Activated CD8-positive, alpha-beta T cell treated with anti-CD3 and anti-CD28 coated beads for 36 hours (primary cell): ENCODE data around the gene PPP1R7. TPM values are rescaled to one million over a fixed set of nuclear protein-coding genes. Genes with fewer than 3 reads are reported as not detected.
"Not testable (repeated sequence)": the region's sequence is repeated elsewhere in the genome, so short reads cannot be mapped to it uniquely, and the experiment has no call there.

ENCODE experiments used
- ATAC-seq: fragments of 200-7000 bp; cut with Tn5 transposase; one replicate; pipeline ENCODE4 v1.10.0; 2021; ENCODE audit warnings: mild to moderate bottlenecking, moderate library complexity
- CTCF ChIA-PET: fragments of 350-600 bp; sonication (Branson Sonifier 250); formaldehyde crosslinking; loops from one replicate; lab custom pipeline; 2021; ENCODE audit warnings: antibody characterized with exemption; lab: Charles Lee
- POLR2A ChIA-PET: fragments of 350-600 bp; sonication (Branson Sonifier 250); formaldehyde crosslinking; loops from one replicate; lab custom pipeline; 2021; ENCODE audit warnings: antibody characterized with exemption; lab: Charles Lee
- DNase-seq: peaks from one replicate; pipeline ENCODE4 v3.0.0-alpha.2; 2020
- H3K27ac Mint-ChIP-seq: one replicate; pipeline ENCODE4 v1.8.0; 2021; ENCODE audit warnings: mild to moderate bottlenecking, mixed read lengths
- H3K27me3 Mint-ChIP-seq: one replicate; pipeline ENCODE4 v1.8.0; 2021; ENCODE audit warnings: mixed read lengths
- H3K36me3 Mint-ChIP-seq: one replicate; pipeline ENCODE4 v1.8.0; 2021; ENCODE audit warnings: low read depth, mixed read lengths
- H3K4me1 Mint-ChIP-seq: one replicate; pipeline ENCODE4 v1.8.0; 2021; ENCODE audit warnings: low read depth, mixed read lengths
- H3K4me3 Mint-ChIP-seq: one replicate; pipeline ENCODE4 v1.8.0; 2021; ENCODE audit warnings: mild to moderate bottlenecking, moderate library complexity, mixed read lengths
- H3K9me3 Mint-ChIP-seq: one replicate; pipeline ENCODE4 v1.8.0; 2021; ENCODE audit warnings: mixed read lengths
- intact Hi-C: fragments of 100-400 bp; cut with micrococcal nuclease; formaldehyde crosslinking; loops from one replicate; pipeline ENCODE4 v1.10.0; 2022
- total RNA-seq, 2 experiments: library from RNA; stranded (reverse); gene quantifications; one replicate each; pipeline ENCODE4 v1.2.3, GENCODE V29; 2021
- TF ChIP-seq, protein P1 (sequence below): fragments of 200-600 bp; IDR thresholded peaks from one replicate; pipeline ENCODE4 v1.8.0; 2022; ENCODE audit warnings: antibody characterized with exemption, mild to moderate bottlenecking

PPP1R7 gene, protein sequence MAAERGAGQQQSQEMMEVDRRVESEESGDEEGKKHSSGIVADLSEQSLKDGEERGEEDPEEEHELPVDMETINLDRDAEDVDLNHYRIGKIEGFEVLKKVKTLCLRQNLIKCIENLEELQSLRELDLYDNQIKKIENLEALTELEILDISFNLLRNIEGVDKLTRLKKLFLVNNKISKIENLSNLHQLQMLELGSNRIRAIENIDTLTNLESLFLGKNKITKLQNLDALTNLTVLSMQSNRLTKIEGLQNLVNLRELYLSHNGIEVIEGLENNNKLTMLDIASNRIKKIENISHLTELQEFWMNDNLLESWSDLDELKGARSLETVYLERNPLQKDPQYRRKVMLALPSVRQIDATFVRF
- 10 to 100 TPM; 82.9 to 88.7 TPM for total RNA-seq

DNA sequence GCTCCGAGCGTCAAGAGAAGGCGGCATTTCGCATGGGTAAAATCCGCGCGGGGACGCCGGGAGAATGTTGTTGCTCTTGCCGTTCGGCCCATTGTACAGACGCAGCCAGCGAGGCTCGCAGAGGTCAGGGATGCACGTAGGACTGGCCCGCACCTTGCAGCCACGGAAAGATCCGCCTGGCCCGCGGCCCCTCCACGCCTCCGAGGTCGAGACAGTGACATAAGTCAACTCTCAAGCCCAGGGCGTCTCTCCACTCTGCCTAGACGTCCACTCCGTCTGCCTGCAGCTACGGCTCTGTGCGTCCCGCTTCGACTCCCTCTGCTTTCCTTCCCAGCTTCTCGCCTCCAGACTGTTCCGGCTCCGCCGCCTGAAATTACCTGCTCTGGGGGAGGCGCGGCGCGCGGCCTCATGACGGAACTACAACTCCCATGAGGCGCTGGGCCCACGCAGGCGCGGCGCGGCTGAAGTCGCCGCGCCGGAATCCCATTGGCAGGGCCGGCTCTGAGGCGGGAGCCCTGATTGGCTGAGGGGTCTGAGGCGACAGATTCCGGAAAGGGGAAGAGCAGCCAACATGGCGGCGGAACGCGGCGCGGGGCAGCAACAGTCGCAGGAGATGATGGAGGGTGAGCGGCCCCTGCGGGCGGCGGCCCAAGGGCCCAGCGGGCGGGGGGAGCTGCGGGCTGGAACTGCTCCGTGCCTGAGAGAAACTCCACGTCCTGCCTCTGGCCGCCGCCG lies at the start of gene PPP1R7:
PPP1R7 (plus strand) TSS at position 543 of the 735 bp plus-strand sequence; CDS start at position 572, 29 bp downstream.
- Mint-ChIP-seq H3K9me3 (no peaks in the 10 kb centered on the region), H3K4me3 (peak within 1 kb of the TSS; percentile 86), H3K36me3 (peaks cover 10% of the 10 kb centered on the region), H3K4me1 (peaks cover 50% of the 10 kb centered on the region), H3K27ac (peak within 1 kb of the TSS; percentile 90), H3K27me3 (no peaks in the 10 kb centered on the region)
- ChIA-PET CTCF (interaction anchor here (0.7 to 3.7 kb wide), 10 partner anchors 12 to 236 kb away, joined by 3 to 30 read pairs (median 4); partner anchors contain the start of gene MTERF4), POLR2A (interaction anchor here (0.8 to 3.8 kb wide), 16 partner anchors 9 to 709 kb away, joined by 3 to 24 read pairs (median 4); partner anchors contain the start of gene MTERF4)
- DNase-seq (peak; percentile 97), ATAC-seq (peak; percentile 85)
- TF ChIP-seq, protein P1, sequence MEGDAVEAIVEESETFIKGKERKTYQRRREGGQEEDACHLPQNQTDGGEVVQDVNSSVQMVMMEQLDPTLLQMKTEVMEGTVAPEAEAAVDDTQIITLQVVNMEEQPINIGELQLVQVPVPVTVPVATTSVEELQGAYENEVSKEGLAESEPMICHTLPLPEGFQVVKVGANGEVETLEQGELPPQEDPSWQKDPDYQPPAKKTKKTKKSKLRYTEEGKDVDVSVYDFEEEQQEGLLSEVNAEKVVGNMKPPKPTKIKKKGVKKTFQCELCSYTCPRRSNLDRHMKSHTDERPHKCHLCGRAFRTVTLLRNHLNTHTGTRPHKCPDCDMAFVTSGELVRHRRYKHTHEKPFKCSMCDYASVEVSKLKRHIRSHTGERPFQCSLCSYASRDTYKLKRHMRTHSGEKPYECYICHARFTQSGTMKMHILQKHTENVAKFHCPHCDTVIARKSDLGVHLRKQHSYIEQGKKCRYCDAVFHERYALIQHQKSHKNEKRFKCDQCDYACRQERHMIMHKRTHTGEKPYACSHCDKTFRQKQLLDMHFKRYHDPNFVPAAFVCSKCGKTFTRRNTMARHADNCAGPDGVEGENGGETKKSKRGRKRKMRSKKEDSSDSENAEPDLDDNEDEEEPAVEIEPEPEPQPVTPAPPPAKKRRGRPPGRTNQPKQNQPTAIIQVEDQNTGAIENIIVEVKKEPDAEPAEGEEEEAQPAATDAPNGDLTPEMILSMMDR: no peak
- intact Hi-C loops: loop anchor here (5.0 to 10.0 kb wide), 2 partner anchors 43 to 65 kb away; no protein-coding TSS in a partner anchor

- Mint-ChIP-seq H3K27me3 (no peaks in the 10 kb centered on the region), H3K27ac (peak within 1 kb of the TSS; percentile 99), H3K36me3 (peaks cover 23% of the 10 kb centered on the region), H3K4me1 (peaks cover 56% of the 10 kb centered on the region), H3K9me3 (no peaks in the 10 kb centered on the region), H3K4me3 (peak within 1 kb of the TSS; percentile 97)
- TF ChIP-seq, protein P1: no peak
- intact Hi-C loops: no loop called here
- POLR2A ChIA-PET: interaction anchor here (0.9 to 4.9 kb wide), 7 partner anchors 9 to 47 kb away, joined by 3 to 38 read pairs (median 4); partner anchors contain the start of genes PASK and PPP1R7
- DNase-seq (peak; percentile 90), ATAC-seq (peak; percentile 95)
- CTCF ChIA-PET: interaction anchor here (1.1 to 1.6 kb wide), 3 partner anchors 10 to 47 kb away, joined by 3 to 5 read pairs (median 3); partner anchors contain the start of gene PASK
These were observed 47.9 kb upstream of the PPP1R7 start, which contains the start of gene MTERF4 for GRCh38 chr2:241102239-241102803. Gene MTERF4, minus strand, starts transcription at chr2:241102287. Its CDS starts 14 bp downstream, at chr2:241102273.

DNA sequence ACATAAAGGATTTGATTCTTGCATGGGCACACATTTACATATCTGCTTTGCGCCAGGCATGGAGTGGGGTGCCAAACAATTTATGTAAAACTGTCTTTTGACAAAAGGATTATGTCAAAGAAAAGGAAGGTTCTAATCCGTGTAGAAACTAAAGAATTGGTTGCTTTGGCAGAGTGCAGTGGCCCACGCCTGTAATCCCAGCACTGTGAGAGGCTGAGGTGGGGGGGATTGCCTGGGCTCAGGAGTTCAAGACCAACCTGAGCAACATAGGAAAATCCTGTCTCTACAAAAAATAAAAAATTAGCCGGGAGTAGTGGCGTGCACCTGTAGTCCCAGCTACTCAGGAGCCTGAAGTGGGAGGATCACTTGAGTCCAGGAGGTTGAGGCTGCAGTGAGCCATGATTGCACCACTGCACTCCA lies 47.1 kb upstream of the PPP1R7 start:
- intact Hi-C loops: no loop called here
- TF ChIP-seq, protein P1: no peak
- ChIA-PET CTCF (interaction anchor here (1.1 to 1.6 kb wide), 2 partner anchors 9 to 23 kb away, joined by 3 to 5 read pairs; no protein-coding TSS in a partner anchor), POLR2A (interaction anchor here (1.2 to 4.9 kb wide), 3 partner anchors 8 to 47 kb away, joined by 3 to 38 read pairs (median 24); partner anchors contain the start of genes PASK and PPP1R7)
- peaks cover 56% of the 10 kb centered on the region for H3K4me1 Mint-ChIP-seq
- ATAC-seq (no peak), DNase-seq (no peak)
- H3K27me3 Mint-ChIP-seq: no peaks in the 10 kb centered on the region
- peak overlapping the region; percentile 99 for H3K27ac Mint-ChIP-seq
- H3K4me3 Mint-ChIP-seq: peak overlapping the region; percentile 97
- H3K9me3 Mint-ChIP-seq: no peaks in the 10 kb centered on the region
- peaks cover 18% of the 10 kb centered on the region for H3K36me3 Mint-ChIP-seq

DNA sequence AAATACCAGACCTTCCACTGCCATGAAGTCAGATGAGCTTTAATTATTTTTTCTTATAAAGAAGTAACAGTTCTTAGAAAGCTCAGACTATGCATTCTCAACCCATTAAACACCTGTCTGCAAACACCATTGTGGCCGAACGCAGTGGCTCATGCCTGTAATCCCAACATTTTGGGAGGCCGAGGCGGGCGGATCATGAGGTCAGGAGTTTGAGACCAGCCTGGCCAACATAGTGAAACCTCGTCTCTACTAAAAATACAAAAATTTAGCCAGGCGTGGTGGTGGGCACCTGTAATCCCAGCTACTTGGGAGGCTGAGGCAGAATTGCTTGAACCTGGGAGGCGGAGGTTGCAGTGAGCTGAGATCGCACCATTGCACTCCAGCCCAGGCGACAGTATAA lies 45.7 kb upstream of the PPP1R7 start:
- not testable (repeated sequence) for DNase-seq, H3K9me3 Mint-ChIP-seq, ATAC-seq, H3K4me3 Mint-ChIP-seq, H3K27me3 Mint-ChIP-seq
- intact Hi-C loops: loop anchor here (5.0 kb wide), 1 partner anchor 43 kb away; the partner anchor contains the start of gene PASK
- CTCF ChIA-PET: interaction anchor here (1.3 kb wide), 1 partner anchor 45 kb away, joined by 3 read pairs; the partner anchor contains the start of gene PASK
- Mint-ChIP-seq H3K4me1 (peaks cover 55% of the 10 kb centered on the region), H3K36me3 (peaks cover 16% of the 10 kb centered on the region), H3K27ac (peak overlapping the region; percentile 99)
- POLR2A ChIA-PET: interaction anchor here (0.6 to 3.4 kb wide), 3 partner anchors 20 to 596 kb away, joined by 3 to 24 read pairs (median 3); partner anchors contain the start of genes PASK and PPP1R7
